ENCODE results near the gene CYSRT1. TPM values are rescaled to one million over a fixed set of nuclear protein-coding genes. Genes with fewer than 3 reads are reported as not detected.

CYSRT1 gene
- total RNA-seq, 1 donor from 2014 or later = not detected

DNA sequence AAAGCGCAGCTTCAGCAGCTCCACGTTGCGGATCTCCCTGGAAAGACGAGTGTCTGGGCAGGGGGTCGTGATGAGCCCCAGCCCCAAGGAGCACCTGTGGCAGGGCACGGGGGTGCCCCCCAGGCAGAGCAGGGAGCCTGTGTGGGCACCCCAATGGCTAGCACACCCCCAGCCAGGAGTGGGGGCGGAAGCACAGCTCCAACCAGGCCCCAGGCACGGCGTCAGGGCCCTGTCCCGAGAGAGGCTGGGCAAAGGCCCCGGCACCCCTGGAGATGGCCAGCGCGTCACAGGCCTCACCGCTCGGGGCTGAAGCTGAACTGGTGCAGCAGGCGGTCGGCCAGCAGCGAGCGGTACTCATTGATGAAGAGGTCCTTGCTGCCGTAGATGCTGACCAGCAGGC, 44.5 kb upstream of the CYSRT1 start:
- no peaks in the 10 kb centered on the region for H3K4me1 ChIP-seq
- TF ChIP-seq, protein P1, sequence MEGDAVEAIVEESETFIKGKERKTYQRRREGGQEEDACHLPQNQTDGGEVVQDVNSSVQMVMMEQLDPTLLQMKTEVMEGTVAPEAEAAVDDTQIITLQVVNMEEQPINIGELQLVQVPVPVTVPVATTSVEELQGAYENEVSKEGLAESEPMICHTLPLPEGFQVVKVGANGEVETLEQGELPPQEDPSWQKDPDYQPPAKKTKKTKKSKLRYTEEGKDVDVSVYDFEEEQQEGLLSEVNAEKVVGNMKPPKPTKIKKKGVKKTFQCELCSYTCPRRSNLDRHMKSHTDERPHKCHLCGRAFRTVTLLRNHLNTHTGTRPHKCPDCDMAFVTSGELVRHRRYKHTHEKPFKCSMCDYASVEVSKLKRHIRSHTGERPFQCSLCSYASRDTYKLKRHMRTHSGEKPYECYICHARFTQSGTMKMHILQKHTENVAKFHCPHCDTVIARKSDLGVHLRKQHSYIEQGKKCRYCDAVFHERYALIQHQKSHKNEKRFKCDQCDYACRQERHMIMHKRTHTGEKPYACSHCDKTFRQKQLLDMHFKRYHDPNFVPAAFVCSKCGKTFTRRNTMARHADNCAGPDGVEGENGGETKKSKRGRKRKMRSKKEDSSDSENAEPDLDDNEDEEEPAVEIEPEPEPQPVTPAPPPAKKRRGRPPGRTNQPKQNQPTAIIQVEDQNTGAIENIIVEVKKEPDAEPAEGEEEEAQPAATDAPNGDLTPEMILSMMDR (IDR thresholded peaks at IDR 0.05) = no peak
- TF ChIP-seq EZH2 (IDR thresholded peaks at IDR 0.05) = no peak
- H3K27me3 Mint-ChIP-seq (ENCODE audit: insufficient read depth, low read depth) = peaks cover 4% of the 10 kb centered on the region
- H3K27ac ChIP-seq = no peak overlapping the region
- no peak overlapping the region for H3K4me3 Mint-ChIP-seq
- H3K9ac ChIP-seq = no peak overlapping the region
- H3K4me1 Mint-ChIP-seq = no peaks in the 10 kb centered on the region
- H3K9me3 ChIP-seq (ENCODE audit: low read depth) = no peaks in the 10 kb centered on the region
- H3K36me3 Mint-ChIP-seq = peaks cover 3% of the 10 kb centered on the region
- peaks cover 10% of the 10 kb centered on the region for H3F3A ChIP-seq (ENCODE audit: low read depth)
- H3K4me3 ChIP-seq = no peak overlapping the region
- no peak overlapping the region for H3K4me2 ChIP-seq
- peaks cover 19% of the 10 kb centered on the region for H4K20me1 ChIP-seq (ENCODE audit: low read depth)
- no peaks in the 10 kb centered on the region for H3K9me3 Mint-ChIP-seq
- H3K27me3 ChIP-seq = peaks cover 14% of the 10 kb centered on the region
- no peaks in the 10 kb centered on the region for H3K79me2 ChIP-seq (ENCODE audit: low read depth)
- no peak overlapping the region for H3K27ac Mint-ChIP-seq
- DNase-seq (ENCODE audit: low spot score) = no peak
- H3K36me3 ChIP-seq = no peaks in the 10 kb centered on the region
- no peak overlapping the region for H2AFZ ChIP-seq (replicated peaks)

DNA sequence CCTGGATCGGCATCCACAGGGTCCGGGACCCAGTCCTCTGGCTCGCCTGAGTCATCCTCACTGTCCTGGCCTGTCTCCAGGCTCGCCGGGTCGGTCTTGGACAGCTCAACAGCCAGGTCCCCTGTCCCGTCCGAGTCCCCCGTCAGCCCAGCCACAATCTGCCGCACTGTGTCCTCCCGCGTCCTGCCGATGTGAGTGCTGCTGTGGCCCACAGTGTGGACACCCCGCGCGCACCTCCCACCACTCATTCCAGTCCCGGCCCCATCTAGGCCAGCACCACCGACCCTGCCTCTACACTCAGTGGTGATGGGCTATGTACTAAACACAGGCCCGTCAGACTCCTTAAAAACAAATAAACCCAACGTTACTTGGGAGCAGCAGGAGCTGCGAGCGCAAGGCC, 43.3 kb upstream of the CYSRT1 start:
- no peak overlapping the region for H3K9ac ChIP-seq
- H3K4me3 ChIP-seq = no peak overlapping the region
- H3K27ac ChIP-seq = no peak overlapping the region
- Mint-ChIP-seq H3K4me1 (peaks cover 2% of the 10 kb centered on the region), H3K9me3 (no peaks in the 10 kb centered on the region), H3K4me3 (peak overlapping the region; percentile 41), H3K27me3 (ENCODE audit: insufficient read depth, low read depth) (peaks cover 2% of the 10 kb centered on the region), H3K36me3 (peaks cover 3% of the 10 kb centered on the region), H3K27ac (no peak overlapping the region)
- no peaks in the 10 kb centered on the region for H3K4me1 ChIP-seq
- H4K20me1 ChIP-seq (ENCODE audit: low read depth) = peaks cover 8% of the 10 kb centered on the region
- no peak overlapping the region for H2AFZ ChIP-seq (replicated peaks)
- H3K27me3 ChIP-seq = peaks cover 2% of the 10 kb centered on the region
- DNase-seq (ENCODE audit: low spot score) = no peak
- no peaks in the 10 kb centered on the region for H3K36me3 ChIP-seq
- no peak overlapping the region for H3K4me2 ChIP-seq
- H3K79me2 ChIP-seq (ENCODE audit: low read depth) = peaks cover 7% of the 10 kb centered on the region
- H3K9me3 ChIP-seq (ENCODE audit: low read depth) = no peaks in the 10 kb centered on the region
- TF ChIP-seq, protein P1 (IDR thresholded peaks at IDR 0.05) = no peak
- TF ChIP-seq EZH2 (IDR thresholded peaks at IDR 0.05) = no peak
- TF ChIP-seq EZH2phosphoT487 (IDR thresholded peaks at IDR 0.05) = no peak
- peaks cover 3% of the 10 kb centered on the region for H3F3A ChIP-seq (ENCODE audit: low read depth)

DNA sequence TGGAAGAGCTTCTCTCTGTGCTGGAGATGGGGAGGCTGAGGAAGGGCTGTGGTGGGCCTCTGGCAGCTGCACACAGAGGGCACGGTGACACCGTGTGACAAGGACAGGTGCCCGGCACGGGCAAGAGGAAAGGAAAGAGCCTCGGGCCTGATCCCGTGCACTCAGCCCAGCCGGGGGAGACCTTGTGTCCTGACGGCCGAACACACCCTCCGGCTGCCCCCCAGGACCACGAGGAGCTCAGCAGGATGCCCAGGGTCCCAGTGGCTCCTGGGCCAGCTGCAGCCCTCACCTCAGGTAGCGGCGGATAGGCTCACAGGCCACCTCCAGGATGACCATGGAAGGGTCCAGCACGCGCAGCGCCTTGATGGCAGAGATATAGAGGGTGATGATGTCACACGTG, 42.1 kb upstream of the CYSRT1 start:
- no peak for DNase-seq (ENCODE audit: low spot score)
- Histone ChIP-seq H3K4me3 (no peak overlapping the region), H3K36me3 (no peaks in the 10 kb centered on the region), H3K9me3 (ENCODE audit: low read depth) (no peaks in the 10 kb centered on the region), H3K4me1 (peaks cover 5% of the 10 kb centered on the region), H2AFZ (replicated peaks) (no peak overlapping the region), H3K27me3 (no peaks in the 10 kb centered on the region), H3F3A (ENCODE audit: low read depth) (no peaks in the 10 kb centered on the region), H3K79me2 (ENCODE audit: low read depth) (peaks cover 18% of the 10 kb centered on the region), H3K4me2 (no peak overlapping the region), H4K20me1 (ENCODE audit: low read depth) (peaks cover 6% of the 10 kb centered on the region), H3K9ac (no peak overlapping the region), H3K27ac (no peak overlapping the region)
- no peak for TF ChIP-seq EZH2 (IDR thresholded peaks at IDR 0.05)
- TF ChIP-seq, protein P1 (IDR thresholded peaks at IDR 0.05) = no peak
- no peak for TF ChIP-seq EZH2phosphoT487 (IDR thresholded peaks at IDR 0.05)
- Mint-ChIP-seq H3K27me3 (ENCODE audit: insufficient read depth, low read depth) (peaks cover 2% of the 10 kb centered on the region), H3K4me1 (peaks cover 14% of the 10 kb centered on the region), H3K27ac (no peak overlapping the region), H3K36me3 (peaks cover 3% of the 10 kb centered on the region), H3K9me3 (no peaks in the 10 kb centered on the region), H3K4me3 (no peak overlapping the region)

Data from neural progenitor cell (in vitro differentiated cells).